NCI-H82 treated with DMSO at 0.1 percent for 48 hours (cell line): ENCODE measurements around the gene ZBTB32.

ENCODE experiments used
- DNase-seq: peaks from one replicate; lab custom pipeline; 2025; ENCODE audit not compliant: unreplicated experiment; lab: John Stamatoyannopoulos, UW

Gene ZBTB32

DNA sequence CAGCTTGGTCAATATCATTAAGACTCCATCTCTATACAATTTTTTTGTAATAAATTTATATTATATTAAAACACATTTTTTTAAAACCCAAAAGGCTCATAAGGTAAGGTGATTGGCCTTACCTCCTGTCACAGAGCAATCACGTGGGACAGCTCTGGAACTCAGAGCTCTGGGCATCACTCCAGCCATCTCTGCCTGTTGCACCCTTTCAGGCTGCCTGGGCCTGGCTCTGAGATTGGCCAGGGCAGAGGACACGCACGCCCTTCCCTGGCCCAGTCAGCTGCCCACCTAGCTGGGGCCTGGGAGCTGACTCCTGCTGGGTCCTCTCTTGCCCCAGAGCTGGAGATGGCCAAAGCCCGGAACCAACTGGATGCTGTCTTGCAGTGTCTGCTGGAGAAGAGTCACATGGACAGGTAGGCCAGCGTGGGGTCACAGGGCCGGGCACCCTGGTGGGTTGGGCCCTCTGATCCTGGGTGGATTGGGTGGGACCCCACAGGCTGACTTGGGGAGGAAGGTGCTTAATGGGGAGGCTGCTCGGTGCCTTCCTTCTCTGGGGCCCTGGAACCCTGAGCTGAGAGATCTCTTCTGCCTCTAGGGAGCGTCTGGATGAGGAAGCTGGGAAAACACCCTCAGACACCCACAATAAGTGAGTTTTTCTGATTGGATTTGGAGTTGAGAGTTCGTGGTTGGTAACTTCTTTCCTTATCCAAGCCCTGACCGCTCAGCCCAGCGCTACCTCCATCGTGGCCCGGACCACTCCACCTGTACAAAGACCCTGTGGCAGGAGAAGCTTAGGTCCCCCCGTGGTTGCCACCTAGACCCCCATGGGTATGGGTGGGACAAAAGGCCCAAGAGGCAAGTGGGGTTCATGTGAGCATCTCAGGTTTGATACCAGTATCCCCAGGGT lies 47.7 kb downstream of the ZBTB32 start:
- no peak for DNase-seq

DNA sequence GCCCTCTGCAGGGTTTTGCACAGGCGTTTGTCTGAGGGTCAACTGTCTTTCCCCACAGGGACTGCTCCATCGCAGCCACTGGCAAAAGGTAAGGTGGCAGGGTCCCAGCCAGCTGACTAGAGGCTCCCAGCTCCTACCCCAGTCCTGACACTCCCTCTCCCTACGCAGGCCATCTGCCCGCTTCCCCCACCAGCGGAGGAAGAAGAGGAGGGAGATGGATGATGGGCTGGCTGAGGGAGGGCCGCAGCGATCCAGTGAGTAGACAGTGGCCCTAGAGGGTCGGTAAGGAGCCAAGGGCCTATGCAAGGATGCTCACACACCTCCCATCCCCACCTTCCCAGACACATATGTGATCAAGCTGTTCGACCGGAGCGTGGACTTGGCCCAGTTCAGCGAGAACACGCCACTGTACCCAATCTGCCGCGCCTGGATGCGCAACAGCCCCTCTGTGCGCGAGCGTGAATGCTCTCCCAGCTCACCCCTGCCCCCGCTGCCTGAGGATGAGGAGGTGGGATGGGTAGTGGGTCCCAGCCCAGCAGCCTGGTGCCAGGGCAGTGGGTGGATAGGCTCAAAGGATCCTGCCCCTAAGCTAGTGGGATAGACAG lies 48.5 kb downstream of the ZBTB32 start:
- no peak for DNase-seq

DNA sequence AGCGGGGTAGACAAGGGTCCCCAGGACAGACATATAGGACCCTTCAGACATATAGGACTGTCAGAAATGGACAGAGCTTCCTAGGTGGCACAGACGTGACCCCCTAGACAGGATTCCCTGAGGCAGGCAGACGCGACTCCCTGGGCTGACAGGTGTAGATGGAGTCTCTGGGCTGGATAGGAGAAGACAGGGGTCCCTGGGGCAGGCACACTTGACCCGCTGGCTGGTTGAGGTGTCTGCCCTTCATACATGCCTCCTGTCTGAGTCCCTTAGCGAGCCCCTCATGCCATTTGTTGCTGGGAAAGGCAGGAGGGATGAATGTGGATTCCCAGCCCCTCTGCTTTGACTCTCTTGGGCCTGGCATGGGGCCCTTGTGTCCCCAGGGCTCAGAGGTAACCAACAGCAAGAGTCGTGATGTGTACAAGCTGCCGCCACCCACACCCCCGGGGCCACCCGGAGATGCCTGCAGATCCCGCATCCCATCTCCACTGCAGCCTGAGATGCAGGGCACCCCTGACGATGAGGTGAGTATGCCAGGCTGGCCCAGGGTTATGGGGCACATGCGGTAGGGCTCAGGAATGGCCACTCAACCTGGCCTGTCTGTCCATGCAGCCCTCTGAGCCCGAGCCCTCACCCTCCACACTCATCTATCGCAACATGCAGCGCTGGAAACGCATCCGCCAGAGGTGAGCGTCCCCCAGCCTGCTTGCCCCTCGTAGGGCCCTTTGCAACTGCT lies 49.4 kb downstream of the ZBTB32 start:
- DNase-seq, result no peak

DNA sequence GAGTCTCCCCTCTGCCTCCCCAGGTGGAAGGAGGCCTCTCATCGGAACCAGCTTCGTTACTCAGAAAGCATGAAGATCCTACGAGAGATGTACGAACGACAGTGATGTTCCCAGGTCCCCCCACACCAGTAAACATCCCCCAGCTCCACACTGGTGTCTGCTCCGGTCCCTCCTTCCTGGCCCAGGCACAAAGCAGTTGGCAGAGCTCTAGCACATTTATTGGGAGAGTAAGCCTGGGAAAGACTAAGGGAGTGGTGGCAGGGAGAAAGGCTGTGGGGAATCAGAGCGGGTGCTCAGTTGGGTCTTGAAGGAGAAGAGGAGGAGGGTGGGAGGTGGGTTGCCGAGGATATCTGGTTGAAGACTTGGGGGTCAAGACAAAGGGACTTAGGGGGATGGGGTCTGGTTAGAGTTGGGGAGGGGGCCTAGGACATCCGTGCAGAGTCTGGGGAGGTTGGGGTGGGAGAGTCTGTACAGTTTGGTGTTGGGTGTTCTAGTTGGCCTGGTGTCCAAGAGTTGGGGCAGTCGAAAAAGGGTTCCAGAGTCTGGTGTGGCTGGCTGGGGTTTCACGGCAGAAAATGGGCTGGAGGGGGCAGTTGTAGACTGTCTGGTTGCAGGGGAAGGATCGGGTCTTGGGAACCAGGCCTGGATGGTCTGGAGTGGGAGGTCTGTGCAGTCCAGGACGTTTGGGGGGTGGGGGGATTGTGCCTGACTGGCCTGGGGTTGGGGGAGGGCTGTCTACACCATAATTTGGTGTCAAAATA lies 50.2 kb downstream of the ZBTB32 start:
- no peak for DNase-seq

DNA sequence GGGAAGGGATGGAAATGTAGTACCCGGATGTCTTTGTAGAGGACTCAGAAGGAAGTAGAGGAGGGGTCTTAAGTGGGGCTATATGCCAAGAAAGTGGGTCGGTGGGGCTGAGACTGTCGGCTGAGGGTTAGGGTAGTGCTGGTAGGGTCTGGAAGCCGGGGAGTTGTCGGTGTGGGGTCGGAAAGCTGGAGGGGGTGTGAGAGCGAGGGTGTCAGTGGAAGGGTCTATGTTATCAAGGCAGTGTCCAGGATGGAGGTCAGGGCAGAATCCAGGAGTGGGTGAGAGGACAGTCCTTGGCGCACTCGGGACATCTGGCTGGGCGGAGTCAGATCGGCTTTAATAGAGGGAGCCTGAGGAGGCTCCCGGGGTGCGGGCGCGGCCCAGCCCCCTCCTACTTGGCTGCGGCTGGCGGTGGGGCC lies 50.8 kb downstream of the ZBTB32 start:
- DNase-seq, result peak; percentile 65

DNA sequence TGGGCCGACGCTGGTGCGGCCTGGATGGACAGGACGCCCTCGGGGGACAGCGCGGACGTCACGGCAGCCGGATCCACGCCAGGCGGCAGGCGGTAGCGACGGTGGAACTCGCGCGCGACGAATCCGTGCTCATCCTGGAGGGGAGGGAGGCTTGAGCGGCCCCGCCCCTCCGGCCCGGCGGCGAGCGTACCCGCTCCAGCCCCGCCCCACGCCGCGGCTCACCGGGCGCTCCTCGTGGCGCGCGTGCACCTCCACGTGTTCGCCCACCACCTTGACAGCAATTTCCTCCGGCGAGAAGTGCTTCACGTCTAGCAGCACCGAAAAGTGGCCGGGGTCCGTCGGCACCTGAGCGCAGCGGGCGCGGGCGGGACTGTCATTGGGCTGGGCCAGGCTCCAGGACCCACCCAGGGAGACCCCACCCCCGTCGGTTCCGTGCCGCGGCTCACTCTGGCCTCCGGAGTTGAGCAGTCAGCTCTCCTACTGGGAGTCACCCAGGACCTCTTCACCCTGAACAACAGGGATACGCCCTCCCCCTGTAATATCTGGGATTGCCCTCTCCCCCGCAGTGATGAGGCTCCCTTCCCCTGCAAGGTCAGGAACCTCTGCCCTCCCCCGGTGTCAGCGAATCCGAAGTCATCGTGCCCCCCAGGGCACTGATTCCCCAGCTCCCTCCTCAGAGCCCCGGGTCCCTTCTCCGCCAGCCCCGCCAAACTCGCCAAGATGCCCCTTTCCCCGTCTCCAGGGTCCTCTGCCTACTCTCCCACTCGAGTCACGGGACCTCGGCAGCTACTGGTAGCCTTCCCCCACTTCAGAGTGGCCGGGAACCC lies 51.4 kb downstream of the ZBTB32 start:
- DNase-seq, result no peak

DNA sequence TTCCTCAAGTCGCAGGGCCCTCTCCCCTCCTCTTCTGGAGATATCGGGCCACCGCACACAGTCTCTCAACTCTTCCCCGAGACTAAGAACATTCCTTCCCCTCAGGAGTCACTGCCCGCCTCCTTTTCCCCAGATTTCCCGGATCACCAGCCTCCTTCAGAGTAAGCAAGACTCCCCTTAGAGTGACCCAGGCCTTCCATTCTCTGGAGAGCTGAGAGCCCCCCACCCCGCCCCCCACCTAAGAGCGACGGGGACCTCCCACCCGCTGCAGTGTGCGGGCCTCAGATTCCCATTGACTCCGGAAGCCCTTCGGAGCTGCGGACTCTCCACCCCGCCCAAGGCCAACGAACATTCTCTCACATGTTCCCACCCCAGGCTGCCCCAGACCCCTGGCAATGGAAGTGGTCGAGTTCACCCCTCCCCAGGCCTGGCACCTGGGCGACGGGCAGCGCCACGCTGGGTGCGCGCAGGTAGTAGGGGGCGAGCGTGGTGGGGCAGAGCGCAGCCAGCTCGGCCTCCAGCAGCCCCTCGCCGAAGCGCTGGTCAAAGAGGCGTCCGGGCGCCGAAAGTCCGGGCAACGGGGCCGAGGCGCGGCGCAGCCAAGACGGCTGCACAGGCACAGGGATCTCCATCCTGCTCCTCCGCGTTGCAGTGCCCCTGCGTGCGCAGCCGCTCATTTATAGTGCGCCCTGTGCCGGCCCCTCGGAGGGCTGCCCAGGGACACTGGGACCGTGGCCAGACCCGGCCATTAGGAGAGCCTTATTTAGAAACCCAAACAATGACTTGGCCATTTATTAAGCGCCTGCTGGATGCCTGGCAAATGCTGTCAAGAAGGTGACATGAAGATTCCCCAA lies 52.2 kb downstream of the ZBTB32 start, which contains the start of gene HSPB6:
Gene HSPB6, minus strand, starts transcription at position 653 of the 854 bp plus-strand sequence. Its CDS starts 21 bp downstream, at position 632.
- no peak for DNase-seq

DNA sequence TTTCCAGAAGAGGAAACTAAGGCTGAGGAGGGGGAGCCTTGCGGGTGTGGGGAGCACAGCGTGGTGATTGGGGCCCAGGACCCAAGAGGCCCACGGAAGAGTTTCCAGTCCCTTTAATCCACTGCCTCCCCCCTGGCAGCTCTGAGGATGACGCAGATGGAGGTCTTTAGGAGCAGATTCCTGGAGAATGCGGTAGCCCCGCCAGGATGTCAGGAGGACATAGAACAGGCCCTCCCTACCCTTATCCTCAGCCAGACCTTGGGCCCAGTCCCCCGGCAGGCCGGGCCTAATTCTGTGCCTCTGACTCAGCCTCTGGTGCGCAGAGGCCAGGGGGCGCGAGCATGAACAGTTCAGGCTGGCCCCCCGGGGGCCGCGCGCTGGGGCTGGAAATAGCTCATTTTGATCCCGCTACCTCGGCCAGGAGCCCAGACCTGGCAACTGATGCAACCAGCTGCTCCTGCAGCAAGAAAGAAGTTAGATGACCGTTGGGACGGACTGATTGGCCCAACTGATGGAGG lies 52.9 kb downstream of the ZBTB32 start:
- no peak for DNase-seq

DNA sequence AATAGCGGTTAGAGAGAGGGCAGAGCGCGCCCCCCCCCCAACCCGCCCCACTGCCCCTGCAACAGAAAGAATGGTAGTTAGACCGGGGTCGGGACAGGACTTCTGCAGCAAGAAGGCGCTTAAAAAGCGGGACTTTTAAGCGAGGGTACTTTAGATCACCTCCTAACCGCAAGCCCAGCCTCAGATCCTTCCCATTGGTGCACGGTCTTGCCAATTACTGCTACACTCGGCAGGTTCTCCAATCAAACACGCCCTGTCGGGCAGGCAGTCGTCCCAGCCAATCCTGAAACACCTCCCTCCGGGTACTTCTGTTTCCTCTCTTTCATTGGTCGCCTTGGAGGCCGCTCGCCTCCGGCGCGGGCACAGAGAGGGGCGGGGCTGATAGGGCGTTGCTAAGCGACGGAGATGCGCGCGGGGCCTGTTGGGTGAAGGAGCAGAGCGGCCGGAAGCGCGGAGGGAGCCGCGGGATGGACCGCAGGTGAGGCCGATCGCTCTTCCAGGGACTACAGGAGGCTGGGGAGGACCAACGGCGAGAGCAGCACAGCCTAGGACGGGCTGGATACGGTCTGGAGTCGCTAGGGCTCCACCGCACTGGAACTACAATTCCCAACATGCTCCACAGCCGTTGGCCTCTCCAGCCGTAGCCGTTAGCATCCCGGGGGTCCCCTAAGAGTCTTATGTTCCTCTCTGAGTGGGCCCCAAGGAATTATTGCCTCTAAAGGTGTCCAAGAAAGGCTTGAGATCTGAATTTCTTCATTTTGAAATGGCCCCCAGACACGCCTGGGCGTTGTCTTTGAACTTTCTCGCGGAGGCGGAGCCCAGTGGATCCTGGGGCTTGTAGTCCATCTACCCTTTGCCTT lies 53.6 kb downstream of the ZBTB32 start, which contains the start of gene PROSER3:
Gene PROSER3, plus strand, starts transcription at position 428 of the 860 bp plus-strand sequence. Its CDS starts 40 bp downstream, at position 468.
- DNase-seq, result peak; percentile 99

DNA sequence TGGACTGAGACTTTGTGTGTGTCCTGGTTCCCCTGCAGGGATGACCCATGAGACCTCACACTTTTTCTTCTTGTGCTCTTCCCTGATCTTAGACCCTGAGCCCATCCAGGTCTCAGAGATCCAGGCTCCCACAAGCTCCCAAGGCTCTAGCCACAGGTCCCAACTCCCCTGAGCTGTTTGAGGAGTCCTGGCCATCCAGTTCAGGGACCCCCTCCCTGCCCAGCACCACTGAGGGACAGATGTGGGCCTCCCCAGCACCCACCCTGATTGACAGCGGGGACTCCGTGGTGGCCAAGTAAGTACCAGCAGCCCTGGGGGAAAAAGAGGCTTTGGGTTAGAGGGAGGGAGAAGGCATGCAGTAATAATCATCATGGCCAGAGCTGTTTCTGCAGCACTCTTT lies 55.3 kb downstream of the ZBTB32 start:
- no peak for DNase-seq

DNA sequence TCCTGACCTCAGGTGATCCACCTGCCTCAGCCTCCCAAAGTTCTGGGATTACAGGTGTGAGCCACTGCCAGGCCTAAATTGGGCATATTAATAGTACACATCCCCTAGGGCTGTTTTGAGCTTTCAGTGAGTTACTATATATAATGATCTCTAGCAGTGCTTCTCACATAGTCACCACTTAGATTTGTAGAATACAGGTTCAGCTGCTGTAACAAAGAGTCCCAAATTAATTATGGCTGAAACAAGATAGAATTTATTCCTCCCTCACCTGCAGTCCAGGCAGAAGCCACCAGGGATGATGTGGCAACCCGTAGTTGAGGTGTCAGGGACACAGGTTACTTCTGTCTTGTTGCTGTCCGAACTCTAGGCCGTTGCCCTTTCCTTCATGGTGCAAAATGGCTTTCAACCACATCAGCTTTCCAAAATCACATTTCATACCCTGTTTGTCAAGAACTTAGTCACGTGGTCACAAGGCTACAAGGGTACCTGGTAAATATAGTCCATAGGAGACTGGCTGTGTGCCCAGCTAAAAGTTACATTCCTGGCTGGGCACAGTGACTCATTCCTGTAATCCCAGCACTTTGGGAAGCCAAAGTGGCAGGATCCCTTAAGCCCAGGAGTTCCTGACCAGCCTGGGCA lies 56.5 kb downstream of the ZBTB32 start:
- DNase-seq, result no peak

DNA sequence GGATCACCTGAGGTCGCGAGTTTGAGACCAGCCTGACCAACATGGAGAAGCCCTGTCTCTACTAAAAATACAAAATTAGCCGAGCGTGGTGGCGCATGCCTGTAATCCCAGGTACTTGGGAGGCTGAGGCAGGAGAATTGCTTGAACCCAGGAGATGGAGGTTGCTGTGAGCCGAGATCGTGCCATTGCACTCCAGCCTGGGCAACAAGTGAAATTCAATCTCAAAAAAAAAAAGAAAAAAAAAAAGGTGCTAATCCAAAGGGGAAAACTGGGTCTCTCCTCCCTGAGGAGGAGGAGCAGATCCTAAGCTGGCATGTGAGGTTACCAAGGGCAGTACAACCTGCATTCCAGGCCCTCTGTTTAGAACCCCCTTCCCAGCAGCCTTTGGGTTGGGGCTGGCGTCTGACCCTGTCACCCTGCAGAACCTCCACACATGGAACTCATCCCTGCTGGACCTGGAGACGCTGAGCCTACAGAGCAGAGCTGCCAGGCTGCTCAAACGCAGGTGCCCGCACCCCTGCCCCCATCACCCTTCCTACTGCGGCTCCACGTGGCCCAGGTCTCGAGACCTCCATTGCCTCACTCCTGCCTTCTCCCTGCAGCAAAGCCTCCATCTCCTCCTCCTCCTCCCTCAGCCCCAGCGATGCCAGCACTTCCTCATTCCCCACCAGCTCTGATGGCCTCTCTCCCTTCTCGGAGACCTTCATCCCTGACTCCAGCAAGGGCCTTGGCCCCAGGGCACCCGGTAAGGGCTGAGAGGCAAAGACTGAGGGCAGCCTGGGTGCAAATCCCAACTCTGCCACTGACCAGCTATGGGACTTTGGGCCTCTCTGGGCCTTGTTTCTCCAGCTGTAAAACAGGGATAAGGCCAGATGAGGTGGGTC lies 60.3 kb downstream of the ZBTB32 start:
- no peak for DNase-seq
